HepG2 (cell line): ENCODE data around the gene DPEP1. TPM values are rescaled to one million over a fixed set of nuclear protein-coding genes. Genes with fewer than 3 reads are reported as not detected.

Source experiments
- CCAR2 ChIP-seq: fragments of 200-400 bp; formaldehyde crosslinking; optimal IDR thresholded peaks from 2 replicates; pipeline ENCODE3; 2018; ENCODE audit warnings: low read depth, mild to moderate bottlenecking, low read length, moderate library complexity
- HDAC1 ChIP-seq: sonication (generic); formaldehyde crosslinking; IDR thresholded peaks from 2 replicates; pipeline ENCODE4 v1.5.1; 2020; ENCODE audit warnings: mild to moderate bottlenecking, missing genetic modification reagents
- KIAA2018 ChIP-seq: sonication (generic); formaldehyde crosslinking; IDR thresholded peaks from 2 replicates; pipeline ENCODE4 v1.5.0; 2020; ENCODE audit warnings: mild to moderate bottlenecking, missing genetic modification reagents, borderline replicate concordance
- PITX1 ChIP-seq: sonication (generic); formaldehyde crosslinking; IDR thresholded peaks from 2 replicates; pipeline ENCODE4 v1.5.1; 2020; ENCODE audit warnings: mild to moderate bottlenecking, missing genetic modification reagents
- POLR2G ChIP-seq: fragments of 200-400 bp; formaldehyde crosslinking; IDR thresholded peaks from 2 replicates; pipeline ENCODE4 v1.6.1; 2018; ENCODE audit warnings: mild to moderate bottlenecking, low read depth, low read length, moderate library complexity
- SRSF9 ChIP-seq: fragments of 200-400 bp; formaldehyde crosslinking; IDR thresholded peaks from 2 replicates; pipeline ENCODE4 v1.6.1; 2018; ENCODE audit warnings: borderline replicate concordance, mild to moderate bottlenecking, low read depth, low read length; ENCODE audit not compliant: insufficient read depth, poor library complexity, severe bottlenecking
- TIGD3 ChIP-seq: sonication (generic); formaldehyde crosslinking; IDR thresholded peaks from 2 replicates; pipeline ENCODE4 v1.5.1; 2020; ENCODE audit warnings: mild to moderate bottlenecking, missing genetic modification reagents, borderline replicate concordance
- ZBTB42 ChIP-seq: sonication (generic); formaldehyde crosslinking; IDR thresholded peaks from 2 replicates; pipeline ENCODE4 v1.5.0; 2020; ENCODE audit warnings: mild to moderate bottlenecking, missing genetic modification reagents
- ZBTB7A ChIP-seq: sonication (generic); formaldehyde crosslinking; IDR thresholded peaks from 2 replicates; pipeline ENCODE4 v1.8.0; 2022; ENCODE audit warnings: mild to moderate bottlenecking, missing genetic modification reagents
- ZNF138 ChIP-seq: sonication (generic); formaldehyde crosslinking; IDR thresholded peaks from 2 replicates; pipeline ENCODE4 v1.5.0; 2020; ENCODE audit warnings: mild to moderate bottlenecking, low read depth, missing genetic modification reagents
- ZNF569 ChIP-seq: sonication (generic); formaldehyde crosslinking; IDR thresholded peaks from 2 replicates; pipeline ENCODE4 v1.5.0; 2020; ENCODE audit warnings: mild to moderate bottlenecking, missing genetic modification reagents, moderate library complexity, borderline replicate concordance
- ZNF747 ChIP-seq: sonication (generic); formaldehyde crosslinking; IDR thresholded peaks from 2 replicates; pipeline ENCODE4 v1.8.1; 2023; ENCODE audit warnings: missing genetic modification reagents, mild to moderate bottlenecking, borderline replicate concordance
- polyA plus RNA-seq, 8 experiments: library from polyadenylated mRNA; depleted of rRNA in 3 of 8; stranded (reverse) in 7 of 8; unstranded in 1 of 8; fragments of >200 nt; fragmentation: Illumina TruSeq in 4 of 8; extraction: Trizol in 4 of 8; gene quantifications; 2 replicates each; pipeline versions ENCODE4 v1.2.1 to v1.2.3, GENCODE V29; 2011 to 2016; ENCODE audit warnings: low read depth in 4 of 8, missing spikeins in 1 of 8, mixed read lengths in 1 of 8; ENCODE audit not compliant: insufficient read depth in 1 of 8
- total RNA-seq, 5 experiments: library from RNA; depleted of rRNA; stranded (reverse); fragments of >200 nt; fragmentation: Illumina TruSeq; extraction: Trizol; gene quantifications; 2 replicates each; pipeline ENCODE4 v1.2.3, GENCODE V29; 2016; ENCODE audit warnings: low read depth in 1 of 5

The DPEP1 gene
- total and polyA plus RNA-seq, 2 of the 13 experiments (the other 11 are each of a cell fraction or from before 2014, with no cell fraction given): 37.6 to 52.2 TPM

DNA sequence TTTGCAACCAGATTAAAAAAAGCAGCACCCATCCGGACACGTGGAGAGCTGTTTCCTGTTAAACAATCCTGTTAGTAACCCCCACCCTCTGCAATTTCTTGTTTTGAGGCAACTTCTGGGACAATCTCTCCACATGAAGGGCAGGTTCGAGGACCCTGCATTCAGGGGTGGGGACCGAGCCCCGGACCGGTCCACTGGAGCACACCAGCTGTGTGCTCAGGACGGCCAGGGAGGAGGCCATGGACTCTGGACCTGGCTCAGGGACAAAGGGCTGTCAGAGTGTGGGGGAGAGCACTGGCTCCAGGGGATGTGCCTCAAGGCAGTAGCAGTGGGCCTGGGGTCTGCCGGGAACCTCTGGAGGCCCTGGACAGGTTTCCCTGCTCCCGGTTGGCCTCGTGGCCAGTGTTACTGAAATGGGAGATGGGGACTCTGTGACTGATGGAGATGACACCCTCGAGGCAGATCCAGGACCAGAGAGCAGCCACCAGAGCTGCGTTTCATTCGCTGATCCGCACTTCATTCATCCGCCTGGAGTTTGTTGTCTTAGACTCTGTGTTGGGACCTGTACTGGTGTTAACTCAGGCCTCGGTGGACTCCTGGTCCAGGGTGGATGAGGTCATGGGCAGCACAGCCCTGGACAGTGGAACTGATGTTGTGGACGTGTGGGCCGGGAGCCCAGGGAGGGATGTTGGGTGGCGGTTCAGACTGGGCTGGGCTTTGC, 40.8 kb upstream of the DPEP1 start (continued):
- peak; percentile 96 for TF ChIP-seq HDAC1
- TF ChIP-seq POLR2G: peak; percentile 72
- peak; percentile 72; the same call in 1 of the 2 replicates for TF ChIP-seq ZNF747 (CRISPR knock-in tag)
- no peak for TF ChIP-seq SRSF9
- TF ChIP-seq ZNF569 (CRISPR knock-in tag): no peak
- no peak for TF ChIP-seq TIGD3 (CRISPR knock-in tag)
- peak; percentile 73; the same call in 1 of the 2 replicates for TF ChIP-seq ZBTB42 (CRISPR knock-in tag)
- TF ChIP-seq ZBTB7A (CRISPR knock-in tag): peak; percentile 94
- peak; percentile 83 for TF ChIP-seq PITX1 (CRISPR knock-in tag)
- no peak for TF ChIP-seq KIAA2018 (CRISPR knock-in tag)
- TF ChIP-seq ZNF138: 0 out of 2 replicates have a peak, but pooled peaks have one; percentile 58
- TF ChIP-seq CCAR2: no peak
